Measurements from ENCODE around the gene CDC6. TPM values are rescaled to one million over a fixed set of nuclear protein-coding genes. Genes with fewer than 3 reads are reported as not detected.

The CDC6 gene
- total RNA-seq, 2 donors from 2014 or later, result 8.5 to 40.8 TPM

DNA sequence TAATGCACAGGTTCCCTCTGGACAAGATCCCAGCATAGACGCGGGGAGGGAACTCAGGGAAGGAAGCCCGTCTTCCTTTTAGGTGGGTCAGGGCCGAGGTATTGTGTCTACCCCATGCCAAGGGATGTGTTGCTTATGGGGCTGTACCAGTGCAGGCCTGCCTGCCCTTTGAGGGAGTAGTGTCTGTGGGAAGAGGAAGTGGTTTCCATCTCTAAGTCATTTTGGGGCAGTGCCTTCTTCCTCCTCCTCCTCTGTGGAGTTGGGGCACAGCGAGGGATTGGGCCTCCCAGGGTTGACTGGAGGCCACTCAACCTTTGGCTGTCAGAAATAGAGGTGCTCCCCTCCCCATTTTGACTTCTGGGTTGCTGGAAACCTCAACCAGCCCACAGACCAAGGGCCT is 50.4 kb downstream of the CDC6 start:
- no peak for DNase-seq
- no peaks in the 10 kb centered on the region for H3K36me3 ChIP-seq
- no peaks in the 10 kb centered on the region for H3K27me3 ChIP-seq
- no peak overlapping the region for H3K9ac ChIP-seq (ENCODE audit: low read depth in 2 of 2, low read length in 2 of 2)
- H3K4me3 ChIP-seq, result no peak overlapping the region
- TF ChIP-seq, protein P1, sequence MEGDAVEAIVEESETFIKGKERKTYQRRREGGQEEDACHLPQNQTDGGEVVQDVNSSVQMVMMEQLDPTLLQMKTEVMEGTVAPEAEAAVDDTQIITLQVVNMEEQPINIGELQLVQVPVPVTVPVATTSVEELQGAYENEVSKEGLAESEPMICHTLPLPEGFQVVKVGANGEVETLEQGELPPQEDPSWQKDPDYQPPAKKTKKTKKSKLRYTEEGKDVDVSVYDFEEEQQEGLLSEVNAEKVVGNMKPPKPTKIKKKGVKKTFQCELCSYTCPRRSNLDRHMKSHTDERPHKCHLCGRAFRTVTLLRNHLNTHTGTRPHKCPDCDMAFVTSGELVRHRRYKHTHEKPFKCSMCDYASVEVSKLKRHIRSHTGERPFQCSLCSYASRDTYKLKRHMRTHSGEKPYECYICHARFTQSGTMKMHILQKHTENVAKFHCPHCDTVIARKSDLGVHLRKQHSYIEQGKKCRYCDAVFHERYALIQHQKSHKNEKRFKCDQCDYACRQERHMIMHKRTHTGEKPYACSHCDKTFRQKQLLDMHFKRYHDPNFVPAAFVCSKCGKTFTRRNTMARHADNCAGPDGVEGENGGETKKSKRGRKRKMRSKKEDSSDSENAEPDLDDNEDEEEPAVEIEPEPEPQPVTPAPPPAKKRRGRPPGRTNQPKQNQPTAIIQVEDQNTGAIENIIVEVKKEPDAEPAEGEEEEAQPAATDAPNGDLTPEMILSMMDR (IDR thresholded peaks at IDR 0.05), result no peak
- H3K9me3 ChIP-seq, result no peaks in the 10 kb centered on the region
- intact Hi-C loops (cut with DNase I), result no loop called here
- H3K4me1 ChIP-seq, result peaks cover 9% of the 10 kb centered on the region
- H3K27ac ChIP-seq, result no peak overlapping the region

DNA sequence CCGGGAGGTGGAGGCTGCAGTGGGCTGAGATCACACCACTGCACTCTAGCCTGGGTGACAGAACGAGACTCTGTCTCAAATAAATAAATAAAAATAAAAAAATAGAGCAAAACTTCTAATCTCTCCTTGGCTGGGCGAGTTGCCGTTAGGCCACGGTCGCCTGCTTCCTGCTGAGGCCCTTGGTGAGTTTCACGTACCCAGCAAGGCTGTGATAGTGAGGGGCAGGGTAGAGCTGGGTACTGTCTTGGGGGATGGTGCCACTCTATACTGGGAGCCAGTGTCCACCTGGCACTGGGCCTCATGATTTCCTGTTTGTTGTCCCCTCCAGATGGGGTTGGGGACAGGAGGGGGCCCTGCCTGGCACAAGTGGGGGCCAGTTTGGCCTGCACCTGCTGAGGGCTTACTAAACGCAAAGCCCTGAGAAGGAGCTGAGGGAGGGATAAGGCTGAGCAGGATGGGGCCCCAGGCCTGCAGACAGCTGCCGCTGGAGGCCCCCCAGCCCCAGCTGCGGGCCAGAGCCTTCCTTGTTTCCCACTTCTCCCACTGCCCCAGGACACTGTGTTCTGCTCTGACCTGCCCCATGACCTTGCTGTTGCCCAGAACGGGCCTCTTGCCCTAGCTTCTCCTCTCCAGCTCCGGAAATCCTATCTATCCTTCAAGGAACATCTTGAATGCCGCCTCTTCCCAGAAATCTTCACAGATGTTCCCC is 51.4 kb downstream of the CDC6 start:
- H3K9ac ChIP-seq (ENCODE audit: low read depth in 2 of 2, low read length in 2 of 2), result peak overlapping the region in 1 of 2 donors; percentile 19
- TF ChIP-seq, protein P1 (IDR thresholded peaks at IDR 0.05), result no peak
- no peaks in the 10 kb centered on the region for H3K36me3 ChIP-seq
- no peak overlapping the region for H3K4me3 ChIP-seq
- intact Hi-C loops (cut with DNase I), result no loop called here
- no peak for DNase-seq
- H3K4me1 ChIP-seq, result peaks cover 10% of the 10 kb centered on the region
- H3K27me3 ChIP-seq, result no peaks in the 10 kb centered on the region
- no peaks in the 10 kb centered on the region for H3K9me3 ChIP-seq
- peak overlapping the region; percentile 7 for H3K27ac ChIP-seq

DNA sequence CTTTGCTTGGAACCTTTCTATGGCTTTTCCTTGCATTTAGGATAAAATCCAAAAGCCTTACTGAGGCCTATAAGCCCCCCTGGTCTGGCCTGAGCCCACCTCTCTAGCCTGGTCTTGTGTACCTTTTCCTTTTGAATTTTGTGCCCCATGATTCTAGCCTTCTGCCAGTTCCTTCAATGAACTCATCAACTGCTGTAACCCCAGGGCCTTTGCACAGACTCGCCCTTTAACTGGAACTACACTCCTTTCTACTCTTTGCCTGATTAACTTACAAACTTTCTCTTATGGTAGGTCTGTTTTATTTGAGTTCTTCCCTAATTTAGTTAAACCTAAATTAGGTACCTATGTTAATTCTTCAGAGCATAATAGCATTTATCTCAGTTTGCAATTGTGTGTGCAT is 52.6 kb downstream of the CDC6 start:
- no peak for DNase-seq
- Histone ChIP-seq H3K9ac (ENCODE audit: low read depth in 2 of 2, low read length in 2 of 2) (no peak overlapping the region), H3K27ac (peak overlapping the region; percentile 7), H3K9me3 (no peaks in the 10 kb centered on the region), H3K36me3 (no peaks in the 10 kb centered on the region), H3K4me1 (peaks cover 7% of the 10 kb centered on the region), H3K27me3 (no peaks in the 10 kb centered on the region), H3K4me3 (no peak overlapping the region)
- intact Hi-C loops (cut with DNase I), result no loop called here
- TF ChIP-seq, protein P1 (IDR thresholded peaks at IDR 0.05), result no peak

GRCh38 chr17:40340880-40341807 is 53.5 kb downstream of the CDC6 start:
- peak; percentile 92 for DNase-seq
- Histone ChIP-seq H3K9ac (ENCODE audit: low read depth in 2 of 2, low read length in 2 of 2) (peak overlapping the region; percentile 74 to 96), H3K9me3 (no peaks in the 10 kb centered on the region), H3K36me3 (no peaks in the 10 kb centered on the region), H3K27me3 (no peaks in the 10 kb centered on the region), H3K4me3 (peak overlapping the region; percentile 86), H3K27ac (peak overlapping the region; percentile 96), H3K4me1 (peaks cover 12% of the 10 kb centered on the region)
- TF ChIP-seq, protein P1 (IDR thresholded peaks at IDR 0.05), result no peak
- intact Hi-C loops (cut with DNase I), result no loop called here

GRCh38 chr17:40341808-40342503 is 54.3 kb downstream of the CDC6 start:
- no peaks in the 10 kb centered on the region for H3K27me3 ChIP-seq
- H3K9ac ChIP-seq (ENCODE audit: low read depth in 2 of 2, low read length in 2 of 2), result peak overlapping the region; percentile 95 to 96
- peaks cover 20% of the 10 kb centered on the region for H3K4me1 ChIP-seq
- intact Hi-C loops (cut with DNase I), result no loop called here
- no peaks in the 10 kb centered on the region for H3K36me3 ChIP-seq
- no peaks in the 10 kb centered on the region for H3K9me3 ChIP-seq
- peak overlapping the region; percentile 86 for H3K4me3 ChIP-seq
- TF ChIP-seq, protein P1 (IDR thresholded peaks at IDR 0.05), result no peak
- DNase-seq, result peak; percentile 93
- H3K27ac ChIP-seq, result peak overlapping the region; percentile 96

All from colonic mucosa (tissue), 4 donors.